Mammary epithelial cell (primary cell): ENCODE results near the gene RASGRP1.

Experiments
- CTCF ChIP-seq, 2 donors: IDR thresholded peaks in 1 of 2; conservative IDR thresholded peaks in 1 of 2; 2 replicates each; pipeline ENCODE4 v1.5.1; 2011 to 2012; ENCODE audit warnings: inconsistent platforms in 2 of 2, low read length in 2 of 2, mild to moderate bottlenecking in 2 of 2, control low read depth in 1 of 2, low read depth in 1 of 2; ENCODE audit not compliant: insufficient read depth in 1 of 2; ENCODE audit errors: extremely low read depth in 1 of 2
- EZH2 ChIP-seq: IDR thresholded peaks from 2 replicates; pipeline ENCODE4 v1.6.1; 2012; ENCODE audit warnings: low read length, inconsistent platforms, borderline replicate concordance

DNA sequence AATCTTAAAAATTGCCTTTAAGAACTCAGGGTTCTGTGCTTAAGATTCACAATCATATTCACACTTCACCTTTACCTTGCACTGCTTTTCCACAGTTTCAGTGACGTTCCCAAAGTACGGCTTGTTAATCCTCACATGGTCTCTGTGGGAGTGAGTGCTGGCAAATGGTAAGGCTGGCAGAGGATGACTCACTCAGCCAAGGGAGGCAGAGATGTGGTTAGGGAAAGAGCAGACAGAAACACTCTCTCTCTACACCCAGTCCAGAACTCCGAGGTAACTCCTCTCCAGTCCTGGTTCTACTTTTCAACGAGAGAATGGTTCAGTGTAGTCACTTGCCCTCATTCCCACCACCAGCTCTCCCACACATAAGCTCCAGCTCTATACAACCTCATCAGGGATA, 33.1 kb downstream of the RASGRP1 start:
- TF ChIP-seq CTCF (conservative IDR thresholded peaks at IDR 0.05 in 1 of 2, IDR thresholded peaks at IDR 0.05 in 1 of 2; ENCODE audit: extremely low read depth in 1 of 2, insufficient read depth in 1 of 2, low read depth in 1 of 2, low read length in 2 of 2) = no peak
- TF ChIP-seq EZH2 = no peak
